GM23338 (cell line): Measurements from ENCODE around the gene JAZF1. TPM values are rescaled to one million over a fixed set of nuclear protein-coding genes. Genes with fewer than 3 reads are reported as not detected.
A peak's percentile ranks its signal among the peaks of the same experiment; 100 is the strongest.

ENCODE experiments used
- ATAC-seq: fragments of 200-7000 bp; cut with Tn5 transposase; 3 replicates; pipeline ENCODE4 v1.9.1; 2020
- DNase-seq: peaks from one replicate; pipeline ENCODE4 v3.0.0-alpha.2; 2015; ENCODE audit warnings: low spot score
- H2AFZ ChIP-seq: fragments of 200-600 bp; sonication (generic); 2 replicates; pipeline ENCODE4 v1.8.0; 2016; ENCODE audit warnings: antibody characterized with exemption, mild to moderate bottlenecking, moderate library complexity
- H3F3A ChIP-seq: fragments of 200-600 bp; sonication (generic); replicated peaks from 2 replicates; pipeline ENCODE4 v1.8.0; 2017; ENCODE audit warnings: antibody characterized with exemption, mixed run types, low read depth
- H3K27ac ChIP-seq: fragments of 200-600 bp; sonication (generic); 2 replicates; pipeline ENCODE4 v1.6.1; 2016; ENCODE audit warnings: low read depth
- H3K27me3 ChIP-seq: fragments of 200-600 bp; sonication (generic); 2 replicates; pipeline ENCODE4 v1.8.0; 2016; ENCODE audit warnings: mild to moderate bottlenecking, mixed run types, moderate library complexity; ENCODE audit not compliant: insufficient read depth
- H3K36me3 ChIP-seq: fragments of 200-600 bp; sonication (generic); 2 replicates; pipeline ENCODE4 v1.8.0; 2016; ENCODE audit warnings: mild to moderate bottlenecking; ENCODE audit not compliant: insufficient read depth
- H3K4me1 ChIP-seq: fragments of 200-600 bp; sonication (generic); 2 replicates; pipeline ENCODE4 v1.8.0; 2016; ENCODE audit warnings: mild to moderate bottlenecking, moderate library complexity; ENCODE audit not compliant: insufficient read depth
- H3K4me2 ChIP-seq: fragments of 200-600 bp; sonication (generic); 2 replicates; pipeline ENCODE4 v1.7.1; 2017; ENCODE audit warnings: mixed run types
- H3K4me3 ChIP-seq: fragments of 200-600 bp; sonication (generic); 2 replicates; pipeline ENCODE4 v1.6.1; 2016; ENCODE audit warnings: mixed run types
- H3K79me2 ChIP-seq: fragments of 200-600 bp; sonication (generic); replicated peaks from 2 replicates; pipeline ENCODE4 v1.8.0; 2017; ENCODE audit warnings: mild to moderate bottlenecking; ENCODE audit not compliant: insufficient read depth
- H3K9me2 ChIP-seq: fragments of 200-600 bp; sonication (generic); 2 replicates; pipeline ENCODE4 v1.8.0; 2017; ENCODE audit not compliant: insufficient read depth
- H4K20me1 ChIP-seq: fragments of 200-600 bp; sonication (generic); replicated peaks from 2 replicates; pipeline ENCODE4 v1.8.0; 2017; ENCODE audit warnings: mild to moderate bottlenecking; ENCODE audit not compliant: insufficient read depth
- H3K27ac Mint-ChIP-seq: 2 replicates; pipeline ENCODE4 v1.8.0; 2020; ENCODE audit warnings: inconsistent platforms, mild to moderate bottlenecking, moderate library complexity, mixed read lengths
- H3K27me3 Mint-ChIP-seq: 3 replicates; pipeline ENCODE4 v1.8.0; 2022; ENCODE audit warnings: low read depth, mild to moderate bottlenecking, moderate library complexity, mixed read lengths, inconsistent platforms; ENCODE audit not compliant: insufficient read depth, poor library complexity
- H3K36me3 Mint-ChIP-seq: 3 replicates; pipeline ENCODE4 v1.8.0; 2021; ENCODE audit warnings: low read depth, mild to moderate bottlenecking, inconsistent platforms, moderate library complexity, mixed read lengths
- H3K4me1 Mint-ChIP-seq: 3 replicates; pipeline ENCODE4 v1.8.0; 2020; ENCODE audit warnings: mild to moderate bottlenecking, inconsistent platforms, mixed read lengths
- H3K4me3 Mint-ChIP-seq: 3 replicates; pipeline ENCODE4 v1.8.0; 2021; ENCODE audit warnings: moderate library complexity, mild to moderate bottlenecking, inconsistent platforms, mixed read lengths
- H3K9me3 Mint-ChIP-seq: 3 replicates; pipeline ENCODE4 v1.8.0; 2020; ENCODE audit warnings: moderate library complexity, mild to moderate bottlenecking, inconsistent platforms, mixed read lengths
- CREB1 ChIP-seq: fragments of 250-450 bp; sonication (Bioruptor Pico); IDR thresholded peaks from 2 replicates; pipeline ENCODE4 v1.5.0; 2020; ENCODE audit warnings: low read depth, mild to moderate bottlenecking, moderate library complexity
- ETS1 ChIP-seq: IDR thresholded peaks from 2 replicates; pipeline ENCODE4 v1.6.1; 2016; ENCODE audit warnings: antibody characterized with exemption
- NANOG ChIP-seq: IDR thresholded peaks from 2 replicates; pipeline ENCODE4 v1.6.1; 2016; ENCODE audit warnings: antibody characterized with exemption, borderline replicate concordance
- POLR2AphosphoS5 ChIP-seq: IDR thresholded peaks from 2 replicates; pipeline ENCODE4 v1.6.1; 2016; ENCODE audit warnings: antibody characterized with exemption, low read depth
- ZNF114 ChIP-seq: fragments of 250-450 bp; sonication (Bioruptor Pico); IDR thresholded peaks from 2 replicates; pipeline ENCODE4 v1.5.0; 2020; ENCODE audit warnings: mild to moderate bottlenecking, moderate library complexity
- ZNF462 ChIP-seq: fragments of 250-450 bp; sonication (Bioruptor Pico); IDR thresholded peaks from 2 replicates; pipeline ENCODE4 v1.5.0; 2020; ENCODE audit warnings: mild to moderate bottlenecking, moderate library complexity
- polyA plus RNA-seq: library from polyadenylated mRNA; unstranded; fragments of >200 nt; fragmentation: Nextera tagmentation; extraction: Ambion mirVana; gene quantifications from 2 replicates; pipeline ENCODE4 v1.2.1, GENCODE V29; 2016
- total RNA-seq: library from RNA; depleted of rRNA; stranded (reverse); fragments of >200 nt; shearing (Covaris generic); gene quantifications from 2 replicates; pipeline ENCODE4 v1.2.3, GENCODE V29; 2014

The JAZF1 gene
- total and polyA plus RNA-seq, 2 experiments from 2014 or later, result 12.2 to 22.2 TPM

GRCh38 chr7:28172958-28173357, 7.6 kb downstream of the JAZF1 start:
- Histone ChIP-seq H4K20me1 (no peaks in the 10 kb centered on the region; the same call in 1 of the 2 replicates), H3K4me1 (peaks cover 68% of the 10 kb centered on the region), H3K27me3 (no peaks in the 10 kb centered on the region)

More at GRCh38 chr7:28172958-28173357, 7.6 kb downstream of the JAZF1 start:
- ATAC-seq (no peak), DNase-seq (no peak)
- H3K36me3 Mint-ChIP-seq, result no peaks in the 10 kb centered on the region
- H3K79me2 ChIP-seq, result peaks cover 89% of the 10 kb centered on the region
- no peak overlapping the region for H3K27ac ChIP-seq
- no peak overlapping the region for H3K27ac Mint-ChIP-seq
- peaks cover 1% of the 10 kb centered on the region for H3K27me3 Mint-ChIP-seq
- no peak overlapping the region for H3K4me3 Mint-ChIP-seq
- H3K9me2 ChIP-seq, result no peaks in the 10 kb centered on the region
- H3F3A ChIP-seq, result no peaks in the 10 kb centered on the region
- H3K36me3 ChIP-seq, result no peaks in the 10 kb centered on the region
- H3K9me3 Mint-ChIP-seq, result no peaks in the 10 kb centered on the region
- H3K4me1 Mint-ChIP-seq, result peaks cover 56% of the 10 kb centered on the region
- peak overlapping the region; percentile 66 for H3K4me2 ChIP-seq
- TF ChIP-seq ZNF462, result no peak
- no peak for TF ChIP-seq ETS1
- TF ChIP-seq NANOG, result no peak
- no peak for TF ChIP-seq CREB1 (CRISPR knock-in tag)
- TF ChIP-seq ZNF114 (CRISPR knock-in tag), result no peak
- no peak for TF ChIP-seq POLR2AphosphoS5
- no peak overlapping the region for H3K4me3 ChIP-seq
- no peak overlapping the region for H2AFZ ChIP-seq
